Measurements from ENCODE around the gene CAPNS2.

DNA sequence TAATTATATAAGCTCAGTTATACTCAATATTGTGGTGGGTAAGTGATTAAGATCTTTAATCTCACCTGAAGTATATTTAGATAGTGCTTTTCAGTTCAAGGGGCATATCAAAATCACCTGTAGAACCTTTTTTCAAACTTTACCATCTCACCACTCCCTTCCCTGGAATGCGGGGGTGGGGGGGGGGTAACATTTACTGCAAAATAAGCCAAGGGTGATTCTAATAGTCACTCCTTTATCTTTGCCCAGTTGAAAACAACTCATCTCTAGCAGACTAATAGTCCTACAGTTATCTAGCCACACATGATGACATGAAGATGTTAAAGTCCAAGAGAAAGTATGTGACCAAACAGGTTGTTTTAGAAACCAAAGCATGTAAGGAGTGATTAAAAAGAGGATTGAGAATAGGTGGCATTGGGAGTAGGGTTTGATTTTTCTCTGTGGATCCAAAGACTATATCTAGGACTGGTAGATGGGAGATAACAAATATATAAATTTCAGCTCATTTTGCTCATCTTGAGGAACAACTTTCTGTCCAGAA, 36.1 kb upstream of the CAPNS2 start:
- TF ChIP-seq GATA3 (IDR thresholded peaks at IDR 0.05; ENCODE audit: low read depth, low read length) (no peak), GATA2 (IDR thresholded peaks at IDR 0.05; ENCODE audit: low read depth, low read length) (no peak)

All from SH-SY5Y (cell line).